Cardiac muscle cell (in vitro differentiated cells and primary cell): Measurements from ENCODE around the gene CALCOCO1. TPM values are rescaled to one million over a fixed set of nuclear protein-coding genes. Genes with fewer than 3 reads are reported as not detected.
"Not testable (repeated sequence)": the region's sequence is repeated elsewhere in the genome, so short reads cannot be mapped to it uniquely, and the experiment has no call there.

Experiments used
- DNase-seq, 2 donors: peaks; one replicate each; pipeline versions ENCODE4 v3.0.0 to v3.0.0-alpha.2; 2010 to 2017; ENCODE audit warnings: low read depth in 1 of 2, low spot score in 1 of 2
- H3K27ac ChIP-seq: fragments of 200-600 bp; sonication (generic); 2 replicates; pipeline ENCODE4 v1.5.1; 2016
- H3K27me3 ChIP-seq: fragments of 200-600 bp; sonication (generic); 2 replicates; pipeline ENCODE4 v1.6.0; 2016; ENCODE audit warnings: control low read depth
- H3K36me3 ChIP-seq: fragments of 200-600 bp; sonication (generic); 2 replicates; pipeline ENCODE4 v1.5.1; 2016; ENCODE audit warnings: control low read depth
- H3K4me1 ChIP-seq: fragments of 200-600 bp; sonication (generic); 2 replicates; pipeline ENCODE4 v1.8.1; 2017; ENCODE audit warnings: low read depth, mild to moderate bottlenecking, mixed run types
- H3K4me3 ChIP-seq: fragments of 200-600 bp; sonication (generic); 2 replicates; pipeline ENCODE4 v1.5.1; 2016; ENCODE audit warnings: mild to moderate bottlenecking
- H3K9me3 ChIP-seq: fragments of 200-600 bp; sonication (generic); 2 replicates; pipeline ENCODE4 v1.5.1; 2017; ENCODE audit warnings: low read depth, mild to moderate bottlenecking, control low read depth
- polyA plus RNA-seq: library from polyadenylated mRNA; unstranded; fragments of >200 nt; fragmentation: Nextera tagmentation; extraction: Ambion mirVana; gene quantifications from 2 replicates; pipeline ENCODE4 v1.2.1, GENCODE V29; 2016
- total RNA-seq: library from RNA; depleted of rRNA; stranded (reverse); fragments of >200 nt; gene quantifications from 2 replicates; pipeline ENCODE4 v1.2.3, GENCODE V29; 2016
- TF ChIP-seq, protein P1 (sequence below): IDR thresholded peaks from 2 replicates; pipeline ENCODE4 v1.5.1; 2012; ENCODE audit warnings: low read depth, mild to moderate bottlenecking, low read length

Gene CALCOCO1
- total and polyA plus RNA-seq, 2 experiments from 2014 or later: 128 to 187 TPM

DNA sequence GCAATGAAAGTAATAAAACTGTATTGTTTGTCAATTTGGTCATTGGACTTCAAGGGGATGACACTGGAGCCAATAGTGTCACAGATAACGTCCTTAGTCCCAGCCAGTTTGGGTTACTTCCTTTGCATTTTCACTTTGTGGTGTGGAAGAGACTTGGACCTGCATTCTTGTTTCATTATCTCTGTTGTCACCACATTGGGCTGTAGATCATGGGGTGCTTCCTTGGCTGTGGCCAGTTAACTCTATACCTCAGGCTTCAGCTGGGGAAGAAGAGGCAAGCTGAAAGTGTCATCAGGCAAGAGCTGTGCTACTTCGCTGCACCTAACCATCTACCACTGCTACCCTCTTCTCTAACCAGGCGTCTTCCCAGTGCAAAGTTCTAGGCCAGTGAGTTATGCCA lies 39.6 kb upstream of the CALCOCO1 start:
- DNase-seq: no peak
- Histone ChIP-seq H3K27ac (no peak overlapping the region), H3K9me3 (no peaks in the 10 kb centered on the region), H3K4me1 (no peaks in the 10 kb centered on the region), H3K4me3 (no peak overlapping the region), H3K36me3 (no peaks in the 10 kb centered on the region), H3K27me3 (peaks cover 95% of the 10 kb centered on the region)
- TF ChIP-seq, protein P1, sequence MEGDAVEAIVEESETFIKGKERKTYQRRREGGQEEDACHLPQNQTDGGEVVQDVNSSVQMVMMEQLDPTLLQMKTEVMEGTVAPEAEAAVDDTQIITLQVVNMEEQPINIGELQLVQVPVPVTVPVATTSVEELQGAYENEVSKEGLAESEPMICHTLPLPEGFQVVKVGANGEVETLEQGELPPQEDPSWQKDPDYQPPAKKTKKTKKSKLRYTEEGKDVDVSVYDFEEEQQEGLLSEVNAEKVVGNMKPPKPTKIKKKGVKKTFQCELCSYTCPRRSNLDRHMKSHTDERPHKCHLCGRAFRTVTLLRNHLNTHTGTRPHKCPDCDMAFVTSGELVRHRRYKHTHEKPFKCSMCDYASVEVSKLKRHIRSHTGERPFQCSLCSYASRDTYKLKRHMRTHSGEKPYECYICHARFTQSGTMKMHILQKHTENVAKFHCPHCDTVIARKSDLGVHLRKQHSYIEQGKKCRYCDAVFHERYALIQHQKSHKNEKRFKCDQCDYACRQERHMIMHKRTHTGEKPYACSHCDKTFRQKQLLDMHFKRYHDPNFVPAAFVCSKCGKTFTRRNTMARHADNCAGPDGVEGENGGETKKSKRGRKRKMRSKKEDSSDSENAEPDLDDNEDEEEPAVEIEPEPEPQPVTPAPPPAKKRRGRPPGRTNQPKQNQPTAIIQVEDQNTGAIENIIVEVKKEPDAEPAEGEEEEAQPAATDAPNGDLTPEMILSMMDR: no peak

DNA sequence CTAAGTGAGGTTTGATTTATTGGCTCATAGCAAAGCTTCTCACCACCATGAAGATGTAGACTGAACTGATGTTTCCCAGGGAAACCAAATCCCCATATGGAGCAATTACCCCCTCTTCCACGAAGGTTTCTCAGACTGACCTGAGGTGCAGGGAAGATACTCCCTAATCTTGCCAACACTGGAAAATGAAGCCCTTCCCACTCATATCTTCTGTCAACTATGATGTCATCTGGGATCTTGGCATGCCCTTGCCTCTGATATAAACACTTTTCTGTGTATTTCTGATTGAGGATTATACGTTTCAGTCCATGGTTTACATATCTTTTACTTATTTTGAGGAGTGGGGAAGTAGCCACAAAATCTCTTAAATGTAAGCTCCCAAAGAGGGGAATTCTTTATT lies 38.6 kb upstream of the CALCOCO1 start:
- Histone ChIP-seq H3K4me3 (no peak overlapping the region), H3K4me1 (no peaks in the 10 kb centered on the region), H3K27ac (no peak overlapping the region), H3K36me3 (no peaks in the 10 kb centered on the region), H3K9me3 (no peaks in the 10 kb centered on the region), H3K27me3 (peaks cover 95% of the 10 kb centered on the region)
- DNase-seq: no peak
- TF ChIP-seq, protein P1: no peak

DNA sequence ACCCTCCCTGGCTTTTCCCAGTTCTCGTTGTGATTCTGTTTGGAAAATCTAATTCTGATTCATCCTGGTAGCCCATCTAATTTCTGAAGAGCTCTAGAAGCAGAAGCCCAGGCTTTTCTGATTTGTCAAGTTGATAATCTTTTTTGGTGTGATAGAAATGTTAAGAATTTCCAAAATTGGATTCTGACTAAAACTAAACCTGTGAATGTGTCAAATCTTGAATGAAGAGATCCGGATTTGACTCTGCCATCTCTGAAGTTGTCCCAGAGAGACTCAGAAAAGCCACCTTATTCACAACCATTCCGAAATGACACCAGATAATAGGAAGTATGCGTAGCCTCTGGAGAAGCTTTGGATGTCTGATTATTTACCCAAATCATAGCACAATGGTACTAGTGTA lies 37.4 kb upstream of the CALCOCO1 start:
- no peak for DNase-seq
- Histone ChIP-seq H3K4me3 (no peak overlapping the region), H3K4me1 (no peaks in the 10 kb centered on the region), H3K9me3 (no peaks in the 10 kb centered on the region), H3K27ac (no peak overlapping the region), H3K27me3 (peaks cover 93% of the 10 kb centered on the region), H3K36me3 (no peaks in the 10 kb centered on the region)
- TF ChIP-seq, protein P1: no peak

DNA sequence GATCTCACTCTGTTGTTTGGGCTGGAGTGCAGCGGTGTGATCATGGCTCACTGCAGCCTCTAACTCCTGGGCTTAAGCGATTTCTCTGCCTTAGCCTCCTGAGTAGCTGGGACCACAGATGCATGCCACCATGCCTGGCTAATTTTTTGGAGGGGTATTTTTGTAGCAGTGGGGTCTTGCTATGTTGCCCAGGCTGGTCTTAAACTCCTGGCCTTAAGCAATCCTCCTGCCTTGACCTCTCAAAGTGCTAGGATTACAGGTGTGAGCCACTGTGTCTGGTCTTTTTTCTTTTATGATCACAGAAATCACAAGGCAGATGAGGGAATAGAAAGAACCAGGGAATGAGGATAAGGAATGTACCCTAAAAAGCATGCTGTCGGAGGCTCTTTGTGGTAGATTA lies 35.5 kb upstream of the CALCOCO1 start:
- not testable (repeated sequence) for H3K4me3 ChIP-seq
- peaks cover 96% of the 10 kb centered on the region for H3K27me3 ChIP-seq

DNA sequence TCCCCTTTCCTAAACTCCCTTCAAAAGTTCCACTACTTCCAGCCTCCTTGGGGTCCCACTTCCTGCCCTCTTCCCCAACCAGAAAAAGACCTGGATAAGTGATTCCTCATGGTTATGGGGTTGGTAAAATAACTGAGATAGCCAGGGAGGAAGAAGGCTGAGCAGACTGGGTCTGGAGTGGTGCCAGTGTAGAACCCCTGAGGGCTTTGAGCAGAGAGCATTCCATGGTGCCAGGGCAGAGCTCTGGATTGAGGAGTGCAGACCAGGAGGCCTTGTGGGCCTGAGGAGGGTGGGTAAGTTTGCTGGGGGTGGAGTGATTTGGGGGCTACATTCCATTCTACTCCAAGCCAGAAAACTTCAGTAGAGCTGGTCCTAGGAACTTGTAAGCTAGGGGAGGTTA lies 34.1 kb upstream of the CALCOCO1 start:
- Histone ChIP-seq H3K4me3 (no peak overlapping the region), H3K36me3 (no peaks in the 10 kb centered on the region), H3K4me1 (no peaks in the 10 kb centered on the region), H3K27ac (no peak overlapping the region), H3K9me3 (no peaks in the 10 kb centered on the region), H3K27me3 (peaks cover 86% of the 10 kb centered on the region)
- no peak for DNase-seq
- TF ChIP-seq, protein P1: no peak

More for the DNA sequence above, 35.5 kb upstream of the CALCOCO1 start:
- H3K9me3 ChIP-seq, H3K4me1 ChIP-seq, H3K36me3 ChIP-seq, DNase-seq, H3K27ac ChIP-seq: not testable (repeated sequence)

DNA sequence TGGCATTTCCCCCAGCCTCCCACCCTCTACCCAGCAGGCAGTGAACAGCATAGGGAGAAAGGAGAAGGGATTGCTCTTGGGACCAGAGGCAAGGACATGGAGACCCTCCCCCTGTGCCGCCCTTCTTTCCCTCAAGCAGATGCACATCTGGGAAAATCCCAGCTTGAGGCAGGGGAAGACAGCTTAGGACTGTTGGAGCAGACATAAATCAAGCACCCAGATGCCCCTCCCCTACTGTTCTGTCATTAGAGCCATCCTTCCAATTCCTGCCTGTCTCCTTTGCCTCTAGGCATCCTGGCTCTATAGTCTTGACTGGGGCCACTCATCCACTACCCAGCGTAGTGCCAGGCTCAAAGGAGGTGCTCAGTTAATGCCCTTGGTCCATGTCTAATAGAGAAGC lies 32.0 kb upstream of the CALCOCO1 start:
- no peak for DNase-seq
- no peaks in the 10 kb centered on the region for H3K9me3 ChIP-seq
- TF ChIP-seq, protein P1: no peak
- peaks cover 86% of the 10 kb centered on the region for H3K27me3 ChIP-seq
- no peak overlapping the region for H3K4me3 ChIP-seq
- H3K27ac ChIP-seq: no peak overlapping the region
- no peaks in the 10 kb centered on the region for H3K4me1 ChIP-seq
- no peaks in the 10 kb centered on the region for H3K36me3 ChIP-seq
